GM19328 (cell line): ENCODE data around the gene ZNF197.
"Not testable (repeated sequence)": the region's sequence is repeated elsewhere in the genome, so short reads cannot be mapped to it uniquely, and the experiment has no call there.

Experiments
- ATAC-seq: cut with Tn5 transposase; IDR thresholded peaks from one replicate; pipeline ENCODE4 v1.9.1; 2021; ENCODE audit warnings: mild to moderate bottlenecking, moderate library complexity; ENCODE audit not compliant: unreplicated experiment

ZNF197 gene

DNA sequence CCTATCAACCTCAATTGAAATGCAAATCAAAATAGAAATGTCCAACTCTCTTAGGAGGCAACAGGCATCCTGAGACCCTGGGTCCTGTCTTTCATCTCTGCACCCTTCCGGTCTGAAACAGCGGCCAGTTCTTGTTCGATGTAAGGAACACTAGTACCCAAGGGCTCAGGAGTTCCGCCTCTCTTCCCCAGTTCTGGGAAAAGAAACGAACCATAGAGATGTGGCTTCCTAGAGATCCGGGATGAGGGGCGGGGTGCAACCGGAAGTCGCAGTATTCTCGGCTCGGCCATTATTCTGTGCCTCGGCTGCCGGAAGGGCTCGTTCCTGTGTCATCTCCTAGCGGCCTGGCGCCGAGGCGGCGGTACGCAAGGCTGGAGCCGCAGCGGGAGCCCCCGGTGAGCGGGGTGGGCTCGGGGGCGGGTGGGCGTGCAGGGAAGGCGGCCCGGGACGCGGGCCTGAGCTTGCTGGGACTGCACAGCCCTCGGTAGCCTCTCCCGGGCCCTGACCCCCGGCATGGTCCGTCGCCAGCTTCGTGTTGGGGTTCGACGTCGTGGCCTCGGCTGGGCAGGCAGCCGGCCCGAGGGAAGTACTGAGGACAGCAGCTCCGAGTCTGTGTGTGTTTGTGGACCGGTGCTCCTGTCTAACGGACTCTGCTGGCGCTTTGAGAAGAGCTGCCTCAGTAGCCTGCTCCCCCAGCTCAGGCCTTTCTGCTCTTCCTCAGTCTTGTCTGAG, at the start of gene ZNF197:
TSS of gene ZNF197 (plus strand) at position 288 of the 732 bp plus-strand sequence. CDS start 4,119 bp downstream, outside the sequence.
- ATAC-seq, result peak; percentile 97

DNA sequence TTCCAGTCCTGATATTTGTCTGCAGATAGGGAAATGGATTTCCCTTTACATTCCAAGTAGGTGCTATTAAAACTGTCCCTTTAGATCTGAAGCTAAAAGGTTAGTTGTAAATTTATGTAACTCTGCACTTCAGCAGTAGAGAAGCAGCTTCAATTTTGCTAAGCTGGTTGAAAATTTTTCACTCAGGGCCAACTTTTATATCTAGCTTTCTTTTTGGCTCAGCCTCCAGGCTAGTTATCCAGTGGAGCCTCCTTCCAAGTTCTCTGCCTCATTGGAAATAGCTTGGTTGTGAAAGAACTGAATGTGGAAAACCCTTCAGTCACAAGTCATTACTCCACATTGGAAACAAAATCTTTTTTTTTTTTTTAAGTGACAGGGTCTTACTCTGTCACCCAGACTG, 48.2 kb upstream of the ZNF197 start:
- no peak for ATAC-seq

DNA sequence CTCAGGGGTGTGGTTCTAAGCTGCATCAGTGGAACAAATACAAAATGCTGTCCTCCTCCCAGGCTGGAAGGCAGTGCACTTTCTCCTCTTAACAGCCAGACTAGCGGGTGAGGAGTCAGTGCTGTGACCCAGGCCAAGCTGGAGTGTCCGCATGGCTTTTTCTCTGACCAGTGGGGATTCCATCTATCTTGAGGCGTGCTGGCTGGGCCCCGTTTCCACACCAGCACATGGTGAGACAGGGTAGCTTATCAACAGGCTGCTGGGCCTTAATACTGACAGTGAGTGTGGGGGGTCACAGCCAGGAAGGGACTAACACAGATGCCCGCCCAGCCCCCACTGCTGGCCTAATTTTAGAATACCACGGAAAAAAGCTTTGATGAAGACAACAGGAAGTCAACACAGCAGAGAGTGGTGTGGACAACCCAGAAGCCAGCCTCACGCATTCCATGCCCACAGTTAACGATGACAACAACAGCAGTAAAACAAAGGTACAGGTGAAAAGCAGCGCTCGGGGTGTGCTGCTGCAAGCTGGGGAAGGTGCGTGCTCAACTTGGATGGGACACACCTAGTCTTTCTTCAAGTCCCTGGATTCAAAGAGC, 47.4 kb upstream of the ZNF197 start:
- ATAC-seq, result not testable (repeated sequence)

DNA sequence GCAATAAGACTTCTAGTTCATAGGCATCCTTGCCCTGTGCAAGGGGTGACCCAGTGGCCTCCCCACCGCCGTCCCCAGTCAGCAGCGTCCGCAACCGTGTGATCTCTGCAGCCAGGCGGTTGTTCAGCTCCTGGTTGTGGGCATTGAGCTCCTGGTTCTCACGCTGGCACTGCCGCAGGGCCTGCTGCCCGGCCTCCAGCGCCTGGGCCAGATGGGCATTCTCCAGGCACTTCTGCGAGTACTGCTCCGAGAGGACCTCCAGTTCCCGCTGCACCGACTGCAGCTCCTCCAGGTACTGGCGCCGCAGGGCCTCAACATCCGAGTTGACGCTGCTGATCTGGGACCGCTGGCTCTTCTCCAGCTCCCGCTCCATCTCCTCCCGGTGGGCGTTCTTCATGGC, 46.5 kb upstream of the ZNF197 start:
- not testable (repeated sequence) for ATAC-seq

DNA sequence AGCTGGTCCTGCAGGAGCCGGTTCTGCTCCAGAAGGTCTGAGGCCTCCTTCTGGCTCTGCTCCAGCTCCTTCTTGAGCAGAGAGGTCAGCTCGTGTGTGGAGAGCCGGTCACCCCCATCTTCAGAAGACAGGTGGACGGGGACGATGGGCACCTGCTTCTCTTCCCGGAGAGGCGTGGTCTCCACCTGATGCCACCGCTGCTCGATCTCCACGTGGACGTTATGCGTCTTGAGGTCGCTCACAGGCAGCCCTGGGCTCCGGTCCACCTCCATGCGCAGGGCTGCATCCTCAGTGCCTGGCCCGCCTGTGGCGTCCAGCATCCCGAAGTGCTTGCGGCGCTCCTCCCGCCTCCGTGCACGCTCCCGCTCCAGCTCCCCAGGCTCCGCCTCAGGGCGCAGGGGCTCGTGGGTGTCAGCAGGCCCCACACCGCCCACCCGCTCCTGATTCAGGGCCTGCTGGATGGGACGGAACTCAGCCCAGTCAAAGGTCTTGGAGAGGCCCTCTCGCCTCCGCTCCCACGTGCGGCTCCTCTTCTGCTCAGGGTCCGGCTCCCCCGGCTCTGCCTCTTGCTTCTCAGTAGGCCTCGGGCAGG, 45.8 kb upstream of the ZNF197 start:
- not testable (repeated sequence) for ATAC-seq

DNA sequence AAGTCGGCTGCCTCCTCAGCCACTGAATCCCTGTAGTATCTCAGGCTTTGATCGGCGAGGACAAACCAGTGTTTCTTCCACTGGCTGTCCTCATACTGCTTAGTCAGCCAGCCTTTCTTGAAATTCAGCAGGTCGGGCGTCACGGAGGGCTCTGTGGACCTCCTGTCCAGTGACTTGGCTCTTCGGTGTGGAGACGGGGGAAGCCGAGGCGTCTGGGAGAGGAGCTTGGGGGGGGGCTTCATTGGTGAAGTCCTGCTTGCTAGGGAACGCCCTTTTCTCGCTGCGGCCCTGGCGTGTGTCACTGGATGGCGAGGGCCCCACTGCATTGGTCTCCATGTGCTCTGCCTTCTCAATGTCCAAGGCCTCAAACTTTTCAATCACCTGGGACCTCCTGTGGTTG, 45.1 kb upstream of the ZNF197 start:
- not testable (repeated sequence) for ATAC-seq

DNA sequence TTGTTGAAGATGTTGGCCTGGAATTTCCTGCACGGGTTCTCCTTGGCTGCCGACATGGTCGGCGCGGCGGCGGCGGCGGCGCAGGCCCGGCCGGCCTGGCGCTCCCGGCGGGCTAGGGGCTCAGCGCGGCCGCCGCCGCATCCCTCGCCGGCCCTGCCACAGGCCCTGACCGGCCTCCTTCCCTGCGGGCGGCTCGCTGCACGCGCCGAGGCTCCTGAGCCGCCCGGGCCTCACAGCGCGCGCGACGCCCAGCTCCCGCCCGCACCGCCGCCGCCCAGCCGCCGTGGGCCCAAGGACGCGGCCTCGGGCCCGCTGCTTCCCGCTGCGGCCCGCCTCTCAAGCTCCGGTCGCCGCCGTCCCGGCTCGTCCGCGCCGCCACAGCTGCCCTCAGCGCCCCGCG, 43.9 kb upstream of the ZNF197 start:
- not testable (repeated sequence) for ATAC-seq

DNA sequence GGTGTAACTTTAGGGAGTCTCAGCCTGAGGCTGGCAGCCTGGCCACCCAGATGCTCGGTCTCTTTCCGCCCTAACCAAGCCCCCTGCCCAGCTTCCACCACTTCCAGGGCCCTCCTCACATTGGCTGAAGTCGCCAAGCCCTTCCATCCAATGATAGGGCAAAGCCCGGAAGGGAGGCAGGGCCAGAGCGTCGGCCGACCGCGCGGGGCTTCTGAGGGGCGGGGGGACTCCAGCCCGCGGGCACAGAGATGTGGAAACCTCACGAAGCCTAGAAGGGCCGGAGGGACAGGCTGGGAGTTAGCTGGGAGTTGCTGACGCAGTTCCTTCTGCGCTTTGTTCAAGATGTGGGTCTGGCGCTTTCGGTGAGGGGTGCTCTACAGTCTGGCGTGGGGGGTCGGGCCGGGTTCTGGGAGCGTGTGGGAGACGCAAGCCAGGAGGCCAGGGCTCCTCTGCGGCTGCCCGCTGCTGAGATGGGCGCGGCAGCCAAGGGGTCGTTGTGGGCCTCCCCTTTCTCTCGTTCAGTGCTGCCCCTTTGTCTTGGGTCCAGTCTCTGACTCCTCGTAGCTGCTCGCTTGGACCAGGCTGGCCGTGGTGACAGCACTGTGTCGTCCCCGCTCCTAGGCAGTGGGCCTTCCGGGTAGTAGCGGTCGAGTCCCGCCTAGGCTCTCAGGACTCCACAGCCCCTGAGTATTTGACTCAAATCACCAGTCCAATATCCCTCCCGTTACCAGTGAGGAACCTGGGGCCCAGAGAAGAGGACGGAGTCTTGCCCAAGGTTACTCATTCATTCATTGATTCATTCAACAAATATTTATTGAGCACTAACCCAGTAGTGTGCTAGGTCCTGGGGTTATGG, 40.0 kb upstream of the ZNF197 start, which contains the start of gene ZNF660:
TSS of gene ZNF660 (plus strand) at position 319 of the 856 bp plus-strand sequence. CDS start 9,230 bp downstream, outside the sequence.
- no peak for ATAC-seq

DNA sequence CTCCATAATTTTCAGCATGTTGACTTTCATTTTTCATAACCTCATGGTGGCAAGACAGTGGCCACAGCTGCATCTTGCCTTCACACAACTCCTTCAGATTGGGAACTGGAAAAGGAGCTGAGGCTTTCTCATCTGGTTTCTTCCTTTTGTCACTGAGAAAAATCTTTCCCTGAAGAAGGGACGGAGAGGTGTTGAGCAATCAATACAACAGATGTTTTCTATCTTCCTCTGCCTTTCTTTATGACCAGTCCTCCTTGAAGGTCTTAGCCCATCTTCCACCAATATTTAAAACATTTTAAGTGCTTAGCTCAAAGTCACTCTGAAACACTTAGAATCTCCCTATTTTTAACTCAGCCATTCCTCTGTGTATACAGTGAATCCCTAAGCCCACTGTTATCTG, 28.2 kb upstream of the ZNF197 start:
- no peak for ATAC-seq

DNA sequence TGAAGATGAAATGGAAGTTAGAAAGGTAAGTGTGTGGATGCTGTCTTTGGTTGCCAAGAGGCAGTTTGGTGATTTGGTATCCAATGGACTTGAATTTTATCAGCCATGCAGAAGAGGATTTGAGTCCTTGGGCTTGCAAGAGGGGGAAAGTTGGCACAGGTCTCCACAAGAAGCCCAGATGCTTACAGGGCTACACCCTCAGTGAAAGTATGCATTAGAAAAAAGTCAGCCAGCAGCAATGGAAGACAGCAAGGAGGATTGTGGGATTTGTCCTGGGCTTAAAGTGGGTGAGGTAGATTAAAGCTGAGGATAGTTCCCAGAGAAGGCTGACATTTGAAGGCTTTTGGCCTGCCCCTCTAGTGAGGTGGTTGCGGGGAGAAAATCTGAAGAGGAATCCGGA, 23.1 kb upstream of the ZNF197 start:
- ATAC-seq, result no peak

DNA sequence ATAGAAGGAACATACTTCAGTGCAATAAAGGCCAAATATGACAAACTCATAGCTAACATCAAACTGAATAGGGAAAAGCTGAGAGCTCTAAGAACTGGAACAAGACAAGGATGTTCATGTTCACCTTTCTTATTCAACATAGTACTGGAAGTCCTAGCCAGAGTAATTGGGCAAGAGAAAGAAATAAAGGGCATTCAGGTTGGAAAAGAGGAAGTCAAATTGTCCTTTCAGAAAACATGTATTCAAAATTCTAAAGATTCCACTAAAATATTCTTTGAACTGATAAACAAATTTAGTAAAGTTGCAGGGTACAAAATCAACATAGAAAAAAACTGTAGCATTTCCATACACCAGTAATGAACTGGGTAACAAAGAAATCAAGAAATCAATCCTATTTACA, 12.2 kb upstream of the ZNF197 start:
- ATAC-seq, result no peak

DNA sequence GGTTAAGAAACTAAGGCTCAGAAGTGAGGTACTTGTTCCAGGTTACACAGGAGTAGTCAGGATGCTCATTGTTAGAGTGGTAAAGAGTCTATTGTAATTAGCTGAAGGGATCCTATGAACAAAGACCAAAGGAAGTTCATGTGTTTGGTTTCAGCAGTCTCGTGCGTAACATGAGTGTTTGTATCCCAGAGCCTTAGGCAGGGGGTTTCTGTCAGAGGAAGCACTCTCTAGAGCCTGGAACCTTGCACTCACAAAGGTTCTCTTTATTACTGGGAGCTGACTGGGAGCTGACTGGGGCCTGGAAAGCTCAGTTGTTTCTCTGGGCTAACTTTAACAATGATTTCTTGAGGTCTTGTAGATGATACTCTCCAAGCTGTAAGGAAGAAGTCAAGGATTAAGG, 3.9 kb downstream of the ZNF197 start:
- ATAC-seq, result no peak

DNA sequence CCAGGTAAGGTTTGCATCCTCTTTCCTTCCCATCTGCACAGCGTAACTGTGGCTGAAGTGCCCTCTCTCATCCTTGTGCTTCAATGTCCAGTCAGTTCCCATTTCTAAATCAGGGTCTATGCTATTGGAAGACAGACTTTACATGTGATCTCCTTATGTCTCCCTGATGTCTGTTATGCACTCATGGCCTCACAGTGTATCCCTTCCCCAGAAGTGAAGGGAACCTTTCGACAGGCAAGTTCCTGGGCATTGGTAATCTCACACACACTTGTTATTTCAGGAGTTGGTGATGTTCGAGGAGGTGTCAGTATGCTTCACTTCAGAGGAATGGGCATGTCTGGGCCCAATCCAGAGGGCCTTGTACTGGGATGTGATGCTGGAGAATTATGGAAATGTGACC, 7.4 kb downstream of the ZNF197 start:
- ATAC-seq, result no peak

DNA sequence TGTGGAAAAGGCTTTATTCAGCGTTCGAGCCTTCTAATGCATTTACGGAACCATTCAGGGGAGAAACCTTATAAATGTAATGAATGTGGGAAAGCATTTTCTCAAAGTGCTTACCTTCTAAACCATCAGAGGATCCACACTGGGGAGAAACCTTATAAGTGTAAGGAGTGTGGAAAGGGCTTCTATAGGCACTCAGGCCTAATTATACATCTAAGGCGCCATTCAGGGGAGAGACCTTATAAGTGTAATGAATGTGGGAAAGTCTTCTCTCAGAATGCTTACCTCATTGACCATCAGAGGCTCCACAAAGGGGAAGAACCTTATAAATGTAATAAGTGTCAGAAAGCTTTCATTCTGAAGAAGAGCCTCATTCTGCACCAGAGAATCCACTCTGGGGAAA, 17.5 kb downstream of the ZNF197 start:
- ATAC-seq, result no peak

DNA sequence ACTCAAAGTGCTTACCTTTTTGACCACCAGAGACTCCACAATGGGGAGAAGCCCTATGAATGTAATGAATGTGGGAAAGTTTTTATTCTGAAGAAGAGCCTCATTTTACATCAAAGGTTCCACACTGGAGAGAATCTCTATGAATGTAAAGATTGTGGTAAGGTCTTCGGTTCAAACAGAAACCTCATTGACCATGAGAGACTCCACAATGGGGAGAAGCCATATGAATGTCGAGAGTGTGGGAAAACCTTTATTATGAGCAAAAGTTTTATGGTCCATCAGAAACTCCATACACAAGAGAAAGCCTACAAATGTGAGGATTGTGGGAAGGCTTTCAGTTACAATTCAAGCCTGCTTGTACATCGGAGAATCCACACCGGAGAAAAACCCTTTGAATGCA, 18.2 kb downstream of the ZNF197 start:
- no peak for ATAC-seq

DNA sequence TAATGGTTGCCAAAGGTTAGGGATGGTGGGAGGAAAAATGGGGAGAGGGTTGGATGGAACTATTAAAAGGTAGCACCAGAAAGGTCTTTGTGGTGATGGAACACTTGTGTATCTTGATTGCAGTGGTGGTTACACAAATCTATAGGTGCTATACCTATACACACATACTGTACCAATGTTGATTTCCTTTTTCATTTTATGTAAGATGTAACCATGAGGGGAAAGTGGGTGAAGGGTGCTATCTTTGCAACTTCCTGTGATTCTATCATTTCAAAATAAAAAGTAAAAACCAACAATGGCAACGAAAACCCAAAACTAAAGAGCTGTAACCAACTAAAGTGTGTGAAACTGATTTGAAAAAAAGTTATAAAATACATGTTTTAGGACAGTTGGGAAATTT, 22.9 kb downstream of the ZNF197 start:
- no peak for ATAC-seq

DNA sequence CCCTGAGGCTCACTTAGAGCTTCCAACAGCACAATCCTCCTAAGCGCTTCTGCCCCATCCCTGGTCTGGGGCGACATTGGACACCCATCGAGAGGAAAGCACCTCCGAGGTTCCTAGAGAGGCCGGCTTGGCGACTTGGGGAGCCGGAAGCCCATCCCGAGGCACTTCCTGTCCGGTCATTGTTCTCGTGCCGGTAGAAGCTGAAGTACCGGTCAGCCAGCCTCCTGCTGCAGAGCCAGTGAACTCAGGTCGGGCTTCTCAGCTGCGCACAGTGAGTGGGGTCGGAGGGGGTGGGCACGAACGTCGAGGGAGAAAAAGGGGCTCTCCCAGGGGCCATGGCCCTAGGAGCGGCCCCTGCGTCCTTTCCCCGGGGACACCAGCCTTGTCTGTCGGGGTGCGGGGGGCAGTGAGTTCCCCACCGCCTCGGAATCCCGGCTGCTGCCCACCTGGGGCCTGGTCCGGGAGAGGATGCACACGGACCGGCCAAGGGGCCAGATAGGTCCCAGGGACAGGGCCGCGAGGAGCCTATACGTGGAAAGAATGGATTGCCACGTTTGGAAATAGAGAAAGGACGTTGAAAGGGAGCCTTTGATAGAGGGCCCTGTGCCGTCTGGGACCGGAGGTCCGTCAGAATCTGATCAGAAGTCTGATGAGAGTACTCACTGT, 23.9 kb downstream of the ZNF197 start, which contains the start of gene ZNF35:
TSS of gene ZNF35 (plus strand) at position 169 of the 666 bp plus-strand sequence. CDS start 2,336 bp downstream, outside the sequence.
- ATAC-seq, result peak; percentile 95

DNA sequence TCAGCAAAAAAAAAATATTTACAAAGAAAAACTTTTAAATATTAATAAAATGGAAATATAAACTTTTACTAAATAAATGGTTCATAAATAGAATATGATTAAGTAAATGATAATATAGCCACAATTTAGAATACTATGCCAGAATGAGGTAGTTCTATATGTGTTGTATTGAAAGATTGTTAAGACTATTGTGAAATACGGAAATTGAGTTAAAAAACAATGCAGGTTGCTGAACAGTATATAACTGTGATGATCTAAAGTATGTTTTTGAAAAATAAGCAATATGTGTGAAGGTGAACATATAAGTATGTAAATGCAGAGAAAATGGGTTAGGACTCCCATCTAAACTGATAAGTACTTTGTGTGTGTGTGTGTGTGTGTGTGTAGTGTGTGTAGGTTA, 24.9 kb downstream of the ZNF197 start:
- ATAC-seq, result no peak

DNA sequence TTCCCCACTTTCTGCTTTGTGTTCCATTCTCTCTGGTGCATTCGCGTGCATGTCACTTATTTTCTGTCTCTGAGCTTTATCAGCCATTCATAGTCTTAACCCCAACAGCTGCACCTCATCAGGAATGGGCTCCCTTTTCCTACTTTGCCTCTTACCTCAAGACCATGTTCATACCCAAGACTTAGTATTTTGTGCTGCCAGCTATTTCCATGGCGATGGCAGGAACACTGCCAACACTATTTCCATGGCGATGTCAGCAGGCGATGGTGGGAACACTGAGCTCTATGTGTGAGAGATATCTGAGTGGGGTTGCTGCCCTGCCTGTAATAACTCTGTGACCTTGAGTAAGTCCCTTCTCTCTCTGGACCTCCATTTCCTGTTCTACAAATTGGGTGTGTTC, 29.2 kb downstream of the ZNF197 start:
- no peak for ATAC-seq

DNA sequence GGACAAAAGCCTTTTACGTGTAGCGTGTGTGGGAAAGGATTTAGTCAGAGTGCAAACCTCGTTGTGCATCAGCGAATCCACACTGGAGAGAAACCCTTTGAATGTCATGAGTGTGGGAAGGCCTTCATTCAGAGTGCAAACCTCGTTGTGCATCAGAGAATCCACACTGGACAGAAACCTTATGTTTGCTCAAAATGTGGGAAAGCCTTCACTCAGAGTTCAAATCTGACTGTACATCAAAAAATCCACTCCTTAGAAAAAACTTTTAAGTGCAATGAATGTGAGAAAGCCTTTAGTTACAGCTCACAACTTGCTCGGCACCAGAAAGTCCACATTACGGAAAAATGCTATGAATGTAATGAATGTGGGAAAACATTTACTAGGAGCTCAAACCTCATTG, 34.2 kb downstream of the ZNF197 start:
- no peak for ATAC-seq

DNA sequence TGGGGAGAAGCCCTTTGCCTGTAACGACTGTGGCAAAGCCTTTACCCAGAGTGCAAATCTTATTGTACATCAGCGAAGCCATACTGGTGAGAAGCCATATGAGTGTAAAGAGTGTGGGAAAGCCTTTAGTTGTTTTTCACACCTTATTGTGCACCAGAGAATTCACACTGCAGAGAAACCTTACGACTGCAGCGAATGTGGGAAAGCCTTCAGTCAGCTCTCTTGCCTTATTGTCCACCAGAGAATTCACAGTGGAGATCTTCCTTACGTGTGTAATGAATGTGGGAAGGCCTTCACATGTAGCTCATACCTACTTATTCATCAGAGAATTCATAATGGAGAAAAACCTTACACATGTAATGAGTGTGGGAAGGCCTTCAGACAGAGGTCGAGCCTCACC, 34.6 kb downstream of the ZNF197 start:
- no peak for ATAC-seq
